Brain microvascular endothelial cell (primary cell): Measurements from ENCODE around the gene DMGDH.

ENCODE experiments used
- DNase-seq: peaks from one replicate; pipeline ENCODE4 v3.0.0-alpha.2; 2020
- H3K27ac ChIP-seq: fragments of 250-450 bp; sonication (Bioruptor Pico); 2 replicates; pipeline ENCODE4 v1.5.1; 2020; ENCODE audit warnings: mild to moderate bottlenecking, moderate library complexity
- H3K27me3 ChIP-seq: fragments of 250-450 bp; sonication (Bioruptor Pico); replicated peaks from 2 replicates; pipeline ENCODE4 v1.5.1; 2020; ENCODE audit warnings: mild to moderate bottlenecking
- H3K36me3 ChIP-seq: fragments of 250-450 bp; sonication (Bioruptor Pico); replicated peaks from 2 replicates; pipeline ENCODE4 v1.5.1; 2020; ENCODE audit warnings: mild to moderate bottlenecking
- H3K4me3 ChIP-seq: 2 replicates; pipeline ENCODE4 v1.5.1; 2011; ENCODE audit warnings: low read depth, mild to moderate bottlenecking, control low read depth, low read length, moderate library complexity
- CTCF ChIP-seq: IDR thresholded peaks from 2 replicates; pipeline ENCODE4 v1.5.1; 2011; ENCODE audit warnings: low read depth, mild to moderate bottlenecking, moderate library complexity, low read length, control low read depth, inconsistent platforms; ENCODE audit errors: missing control alignments
- in situ Hi-C: cut with HindIII; loops from 2 replicates; pipeline ENCODE4 v1.10.0; 2017; ENCODE audit warnings: low sequenced_read_pairs, low pct_ligation_motif_present

Gene DMGDH

GRCh38 chr5:79088507-79088906 is 19.0 kb upstream of the DMGDH start:
- no peaks in the 10 kb centered on the region for H3K36me3 ChIP-seq
- no peak for DNase-seq
- no peak overlapping the region for H3K27ac ChIP-seq
- H3K4me3 ChIP-seq: no peak overlapping the region
- H3K27me3 ChIP-seq: no peaks in the 10 kb centered on the region
- TF ChIP-seq CTCF: no peak
- in situ Hi-C loops: no loop called here

- in situ Hi-C loops: no loop called here
- Histone ChIP-seq H3K4me3 (no peak overlapping the region), H3K27me3 (no peaks in the 10 kb centered on the region), H3K36me3 (no peaks in the 10 kb centered on the region), H3K27ac (no peak overlapping the region)
- no peak for DNase-seq
- TF ChIP-seq CTCF: no peak
Measured at GRCh38 chr5:79086116-79086515, 16.6 kb upstream of the DMGDH start.

- H3K27me3 ChIP-seq: no peaks in the 10 kb centered on the region
- TF ChIP-seq CTCF: no peak
- in situ Hi-C loops: no loop called here
- no peak for DNase-seq
- H3K4me3 ChIP-seq: no peak overlapping the region
- H3K36me3 ChIP-seq: no peaks in the 10 kb centered on the region
- no peak overlapping the region for H3K27ac ChIP-seq
Measured at GRCh38 chr5:79081779-79082178, 12.3 kb upstream of the DMGDH start.

- Histone ChIP-seq H3K27me3 (no peaks in the 10 kb centered on the region), H3K36me3 (no peaks in the 10 kb centered on the region), H3K27ac (no peak overlapping the region), H3K4me3 (no peak overlapping the region)
- in situ Hi-C loops: no loop called here
- DNase-seq: no peak
- no peak for TF ChIP-seq CTCF
Measured at GRCh38 chr5:79080804-79081203, 11.3 kb upstream of the DMGDH start.

GRCh38 chr5:79077680-79078365 is 8.3 kb upstream of the DMGDH start:
- in situ Hi-C loops: no loop called here
- no peak for DNase-seq
- Histone ChIP-seq H3K27ac (no peak overlapping the region), H3K36me3 (no peaks in the 10 kb centered on the region), H3K4me3 (no peak overlapping the region), H3K27me3 (no peaks in the 10 kb centered on the region)
- TF ChIP-seq CTCF: no peak

- Histone ChIP-seq H3K4me3 (no peak overlapping the region), H3K27ac (no peak overlapping the region), H3K36me3 (no peaks in the 10 kb centered on the region), H3K27me3 (no peaks in the 10 kb centered on the region)
- no peak for TF ChIP-seq CTCF
- DNase-seq: no peak
- in situ Hi-C loops: no loop called here
Measured at GRCh38 chr5:79076819-79077218, 7.3 kb upstream of the DMGDH start.
